Amniotic stem cell (primary cell): ENCODE data around the gene LPCAT1.
"Not testable (repeated sequence)": the region's sequence is repeated elsewhere in the genome, so short reads cannot be mapped to it uniquely, and the experiment has no call there.

ENCODE experiments used
- DNase-seq: peaks from one replicate; lab custom pipeline; 2025; lab: John Stamatoyannopoulos, UW

The LPCAT1 gene, protein sequence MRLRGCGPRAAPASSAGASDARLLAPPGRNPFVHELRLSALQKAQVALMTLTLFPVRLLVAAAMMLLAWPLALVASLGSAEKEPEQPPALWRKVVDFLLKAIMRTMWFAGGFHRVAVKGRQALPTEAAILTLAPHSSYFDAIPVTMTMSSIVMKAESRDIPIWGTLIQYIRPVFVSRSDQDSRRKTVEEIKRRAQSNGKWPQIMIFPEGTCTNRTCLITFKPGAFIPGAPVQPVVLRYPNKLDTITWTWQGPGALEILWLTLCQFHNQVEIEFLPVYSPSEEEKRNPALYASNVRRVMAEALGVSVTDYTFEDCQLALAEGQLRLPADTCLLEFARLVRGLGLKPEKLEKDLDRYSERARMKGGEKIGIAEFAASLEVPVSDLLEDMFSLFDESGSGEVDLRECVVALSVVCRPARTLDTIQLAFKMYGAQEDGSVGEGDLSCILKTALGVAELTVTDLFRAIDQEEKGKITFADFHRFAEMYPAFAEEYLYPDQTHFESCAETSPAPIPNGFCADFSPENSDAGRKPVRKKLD

GRCh38 chr5:1523793-1524480 is at the start of gene LPCAT1:
Gene LPCAT1, minus strand, starts transcription at chr5:1523960. Its CDS starts 116 bp downstream, at chr5:1523844.
- peak; percentile 39 for DNase-seq

DNA sequence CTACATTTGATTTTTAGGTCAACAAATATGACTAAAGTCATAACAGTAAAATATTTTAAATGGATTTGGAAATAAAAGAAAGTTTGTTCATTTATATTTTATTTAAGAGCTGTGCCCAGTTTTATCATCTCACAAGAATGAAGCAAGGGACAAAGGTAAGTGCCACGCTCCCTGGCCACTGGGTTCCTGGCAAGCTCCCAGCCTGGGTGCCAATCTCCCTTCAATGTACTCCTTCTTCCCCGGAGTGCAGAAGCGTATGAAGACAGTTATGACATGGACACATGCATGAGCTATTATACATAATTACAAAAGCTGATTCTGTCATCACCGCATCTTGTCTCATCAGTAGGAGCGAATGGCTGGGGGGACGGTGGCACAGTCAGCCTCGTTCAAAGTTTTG is 48.1 kb upstream of the LPCAT1 start:
- not testable (repeated sequence) for DNase-seq

DNA sequence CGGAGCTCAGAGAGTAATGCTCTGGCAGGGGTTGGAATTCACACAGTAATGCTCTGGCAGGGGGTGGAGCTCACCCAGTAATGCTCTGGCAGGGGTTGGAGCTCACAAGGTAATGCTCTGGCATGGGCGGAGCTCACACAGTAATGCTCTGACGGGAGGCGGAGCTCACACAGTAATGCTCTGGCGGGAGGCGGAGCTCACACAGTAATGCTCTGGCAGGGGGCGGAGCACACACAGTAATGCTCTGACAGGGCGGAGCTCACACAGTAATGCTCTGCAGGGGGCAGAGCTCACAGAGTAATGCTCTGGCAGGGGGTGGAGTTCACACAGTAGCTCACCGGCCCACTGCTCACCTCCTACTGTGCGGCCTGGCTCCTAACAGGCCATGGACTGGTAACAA is 47.2 kb upstream of the LPCAT1 start:
- DNase-seq = no peak

GRCh38 chr5:1568201-1568979 is 44.6 kb upstream of the LPCAT1 start:
- DNase-seq = peak; percentile 54

- not testable (repeated sequence) for DNase-seq
Measured at GRCh38 chr5:1567527-1568200, 43.9 kb upstream of the LPCAT1 start.

- no peak for DNase-seq
Measured at GRCh38 chr5:1565737-1566734, 42.3 kb upstream of the LPCAT1 start.

DNA sequence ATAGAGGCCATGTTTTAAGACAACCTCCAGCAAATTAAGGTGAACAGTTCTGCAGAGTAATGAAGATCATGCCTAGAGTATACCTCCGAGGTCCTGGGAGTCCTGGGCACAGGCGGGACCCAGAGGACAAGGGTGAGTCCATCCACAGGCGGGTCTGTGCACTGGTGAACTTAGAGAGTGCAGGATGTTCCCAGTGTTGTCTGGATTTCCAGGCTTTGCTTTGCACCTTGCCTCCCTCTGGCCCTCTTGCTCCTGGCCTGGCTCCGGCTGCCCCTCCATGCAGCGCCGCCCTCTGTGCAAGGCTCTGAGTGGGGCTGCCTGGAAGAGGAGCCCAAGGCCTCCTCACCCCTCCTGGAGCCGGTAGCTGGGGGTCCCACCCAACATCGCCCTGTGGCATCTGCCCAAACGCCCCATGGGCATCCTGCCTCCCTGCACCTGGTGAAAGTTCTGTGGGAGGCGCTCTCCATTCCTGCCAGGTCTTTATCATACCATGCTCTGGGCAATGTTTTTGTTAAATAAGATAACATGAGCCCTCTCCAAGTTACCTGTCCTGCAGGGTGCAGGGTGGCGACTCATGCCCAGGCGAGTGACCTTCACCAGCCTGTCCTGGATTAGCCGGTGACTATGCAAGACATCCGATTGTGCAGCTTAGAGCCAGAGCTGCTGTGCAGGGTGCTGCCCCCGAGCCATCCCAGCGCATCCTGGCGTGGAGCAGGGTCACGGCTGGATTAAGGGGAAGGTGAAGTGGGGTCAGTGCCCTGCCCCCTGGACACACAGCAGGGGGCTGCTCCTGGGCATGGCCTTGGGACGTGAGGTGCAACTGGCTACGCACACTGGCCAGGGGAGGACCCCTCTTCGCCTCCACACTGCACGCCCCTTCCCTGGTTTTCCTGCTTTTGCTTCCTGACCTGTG is 41.3 kb upstream of the LPCAT1 start:
- no peak for DNase-seq

GRCh38 chr5:1564182-1564748 is 40.5 kb upstream of the LPCAT1 start:
- DNase-seq = no peak

GRCh38 chr5:1563617-1564181 is 39.9 kb upstream of the LPCAT1 start:
- no peak for DNase-seq

- DNase-seq = no peak
Measured at GRCh38 chr5:1563051-1563461, 39.3 kb upstream of the LPCAT1 start.

DNA sequence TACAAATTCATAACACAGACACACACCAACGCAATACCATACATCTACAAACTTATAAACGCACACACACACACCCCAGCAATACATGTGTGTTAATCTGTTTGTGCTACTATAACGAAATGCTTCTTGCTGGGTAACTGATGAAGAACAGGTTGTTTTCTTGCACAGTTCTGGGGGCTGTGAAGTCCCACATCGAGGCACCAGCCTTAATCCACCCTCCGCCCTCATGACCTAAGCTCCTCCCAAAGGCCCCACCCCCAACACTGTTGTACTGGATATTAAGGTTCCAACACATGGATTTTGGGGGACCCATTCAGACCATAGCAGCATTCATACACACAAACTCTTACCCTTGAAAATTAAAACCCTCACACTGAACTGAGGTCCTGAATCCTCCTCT is 38.8 kb upstream of the LPCAT1 start:
- DNase-seq = no peak

DNA sequence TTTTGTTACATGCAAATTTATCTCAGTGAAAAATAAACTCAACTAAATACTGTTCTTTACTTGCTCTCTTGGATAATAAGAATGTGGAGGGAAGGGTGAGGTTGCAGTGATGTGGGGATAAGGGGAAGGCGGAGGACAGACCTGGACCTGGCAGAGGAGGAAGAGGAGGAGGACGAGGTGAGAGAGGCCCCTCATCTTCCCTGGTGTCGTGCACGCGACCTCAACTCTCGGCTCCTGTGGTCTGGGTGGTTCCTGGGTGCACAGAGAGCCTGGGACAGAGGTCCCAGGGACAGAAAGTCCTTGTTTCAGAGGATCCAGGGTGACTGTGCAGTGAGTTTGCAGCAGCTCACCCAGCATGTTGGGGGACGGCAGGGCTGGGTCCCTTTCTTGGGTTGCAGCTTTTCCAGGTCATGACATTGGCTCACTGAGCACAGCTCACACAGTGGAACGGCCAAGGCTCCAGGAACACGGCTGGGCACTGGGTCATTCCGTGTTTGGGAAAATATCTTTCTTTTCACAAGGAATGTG is 37.7 kb upstream of the LPCAT1 start:
- no peak for DNase-seq

DNA sequence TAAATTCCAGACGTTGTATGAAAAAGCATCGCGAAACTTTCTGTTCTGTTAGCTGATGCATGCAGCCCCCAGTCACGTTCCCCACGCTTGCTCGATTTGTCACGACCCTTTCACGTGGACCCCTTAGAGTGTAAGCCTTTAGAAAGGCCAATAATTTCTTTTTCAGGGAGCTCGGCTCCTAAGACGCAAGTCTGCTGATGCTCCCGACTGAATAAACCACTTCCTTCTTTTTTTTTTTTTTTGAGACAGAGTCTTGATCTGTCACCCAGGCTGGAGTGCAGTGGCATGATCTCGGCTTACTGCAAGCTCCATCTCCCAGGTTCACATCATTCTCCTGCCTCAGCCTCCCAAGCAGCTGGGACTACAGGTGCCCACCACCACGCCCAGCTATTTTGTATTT is 36.7 kb upstream of the LPCAT1 start:
- DNase-seq = not testable (repeated sequence)

DNA sequence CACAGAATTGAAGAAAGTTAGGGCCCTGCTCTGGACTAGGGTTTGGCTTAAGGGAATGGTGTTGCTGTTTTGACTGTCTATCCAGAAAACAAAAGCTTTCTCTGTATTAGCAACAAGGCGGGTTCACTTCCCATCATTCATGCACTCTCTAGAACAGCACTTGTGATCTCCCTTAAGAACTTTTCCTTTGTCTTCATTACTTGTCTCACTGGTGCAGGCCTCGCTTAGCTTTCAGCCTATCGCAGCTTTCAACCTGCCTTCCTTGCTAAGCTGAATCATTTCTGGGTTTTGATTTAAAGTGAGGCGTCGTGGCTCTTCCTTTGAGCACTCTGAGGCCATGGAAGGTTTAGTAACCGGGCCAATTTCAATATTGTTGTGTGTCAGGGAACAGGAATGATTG is 35.2 kb upstream of the LPCAT1 start:
- DNase-seq = no peak

DNA sequence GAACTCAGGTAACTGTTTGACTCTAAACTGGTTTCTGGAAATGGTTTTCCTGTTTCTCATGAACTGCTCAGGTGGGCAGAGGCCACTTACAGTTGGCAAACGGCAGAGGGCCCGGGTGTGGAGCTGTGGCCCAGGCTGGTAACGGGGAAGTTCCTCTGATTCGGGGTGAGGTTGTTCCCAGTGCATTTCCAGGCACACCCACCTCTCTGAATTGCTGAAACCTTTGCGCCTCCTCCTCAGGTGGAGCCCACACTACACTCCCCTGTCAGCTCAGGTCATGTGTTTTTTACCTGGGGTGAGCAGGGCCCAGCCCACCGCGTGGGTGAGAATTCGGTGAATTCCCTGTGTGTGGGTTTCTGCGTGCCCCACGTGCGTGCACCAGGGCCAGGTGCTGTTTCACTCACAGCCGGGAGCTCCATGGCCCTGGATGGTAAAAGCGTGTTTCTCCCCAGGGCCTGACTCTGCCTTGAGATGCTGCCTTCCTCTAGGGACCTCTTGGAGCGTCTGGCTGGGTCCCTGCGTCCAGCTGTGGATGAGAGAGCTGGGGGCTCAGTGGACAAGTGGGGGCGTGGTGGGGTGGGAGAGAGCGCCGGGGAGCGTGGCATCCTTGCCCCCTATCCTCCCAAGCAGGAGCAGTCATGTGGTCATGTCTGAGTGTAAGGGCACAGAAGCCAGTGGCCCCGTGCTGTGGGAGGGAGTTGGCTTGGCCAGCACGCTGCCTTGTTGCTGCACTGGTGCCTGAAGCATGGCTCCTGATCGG is 33.5 kb upstream of the LPCAT1 start:
- DNase-seq = no peak

GRCh38 chr5:1555808-1556731 is 32.3 kb upstream of the LPCAT1 start:
- DNase-seq = no peak
